Measurements from ENCODE around the gene PI4K2B.

DNA sequence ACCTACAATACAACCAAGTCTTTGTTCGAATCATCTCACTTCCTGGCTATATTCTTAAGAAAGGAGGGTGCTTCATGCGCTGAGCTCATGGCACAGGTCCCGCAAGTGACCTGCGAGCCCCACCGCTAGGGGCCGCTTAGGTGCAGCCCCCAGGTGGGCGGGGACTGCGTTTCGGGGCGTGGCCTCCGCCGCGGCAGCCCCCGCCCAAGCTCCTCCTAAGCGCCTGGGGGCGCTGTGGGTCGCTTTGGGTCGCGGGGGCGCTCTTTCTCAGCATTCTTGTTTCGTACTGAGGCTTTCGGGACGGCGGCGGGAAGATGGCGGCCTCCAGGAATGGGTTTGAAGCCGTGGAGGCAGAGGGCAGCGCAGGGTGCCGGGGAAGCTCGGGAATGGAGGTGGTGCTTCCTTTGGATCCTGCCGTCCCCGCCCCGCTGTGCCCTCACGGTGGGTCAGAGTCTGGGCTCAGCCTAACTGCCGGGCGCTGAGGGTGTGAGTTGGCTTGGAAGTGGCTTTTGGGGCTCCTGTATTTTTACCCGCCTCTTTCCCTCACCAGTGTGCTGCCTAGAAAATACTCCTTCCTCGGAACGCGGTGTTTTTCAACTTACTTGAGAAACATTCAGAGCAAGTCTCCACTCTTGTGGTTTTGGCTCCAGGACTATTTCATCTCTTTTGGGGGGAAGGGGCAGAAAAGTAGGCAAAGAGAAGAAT, 78.8 kb downstream of the PI4K2B start, which contains the start of gene ZCCHC4:
- TF ChIP-seq POLR2A (IDR thresholded peaks at IDR 0.05; ENCODE audit: low read depth, low read length) = peak; percentile 90
- peak; percentile 76 for TF ChIP-seq POLR2AphosphoS5 (IDR thresholded peaks at IDR 0.05; ENCODE audit: low read depth, low read length)
- TF ChIP-seq TAF1 (IDR thresholded peaks at IDR 0.05; ENCODE audit: low read depth, low read length) = peak; percentile 89
- peak; percentile 31 for TF ChIP-seq PAX5 (IDR thresholded peaks at IDR 0.05; ENCODE audit: insufficient read depth, low read length, severe bottlenecking)
